Calu3 (cell line): ENCODE data around the gene BMP8A. TPM values are rescaled to one million over a fixed set of nuclear protein-coding genes. Genes with fewer than 3 reads are reported as not detected.

Experiments used
- BruUV-seq: library from RNA; stranded (reverse); fragments of 400-500 nt; replicated peaks from 2 replicates; lab custom pipeline; 2021; lab: Mats Ljungman, UMichigan
- CTCF ChIA-PET: fragments of 300-600 bp; sonication (Branson Sonifier 250); formaldehyde crosslinking; loops from one replicate; lab custom pipeline; 2022; ENCODE audit warnings: antibody characterized with exemption; lab: Charles Lee
- DNase-seq: peaks from one replicate; pipeline ENCODE4 v3.0.0; 2022
- H3K27ac Mint-ChIP-seq: one replicate; pipeline ENCODE4 v1.8.0; 2022; ENCODE audit warnings: mixed read lengths; ENCODE audit not compliant: unreplicated experiment
- H3K27me3 Mint-ChIP-seq: one replicate; pipeline ENCODE4 v1.8.0; 2022; ENCODE audit warnings: mixed read lengths; ENCODE audit not compliant: unreplicated experiment
- H3K36me3 Mint-ChIP-seq: one replicate; pipeline ENCODE4 v1.8.0; 2022; ENCODE audit warnings: mild to moderate bottlenecking, moderate library complexity, mixed read lengths; ENCODE audit not compliant: insufficient read depth, unreplicated experiment
- H3K4me1 Mint-ChIP-seq: one replicate; pipeline ENCODE4 v1.8.0; 2022; ENCODE audit warnings: mild to moderate bottlenecking, low read depth, mixed read lengths; ENCODE audit not compliant: unreplicated experiment
- H3K4me3 Mint-ChIP-seq: one replicate; pipeline ENCODE4 v1.8.0; 2022; ENCODE audit warnings: mild to moderate bottlenecking, low read depth, moderate library complexity, mixed read lengths; ENCODE audit not compliant: unreplicated experiment
- H3K9me3 Mint-ChIP-seq: one replicate; pipeline ENCODE4 v1.8.0; 2022; ENCODE audit warnings: low read depth, mixed read lengths; ENCODE audit not compliant: unreplicated experiment
- intact Hi-C: fragments of 100-400 bp; cut with micrococcal nuclease; formaldehyde crosslinking; loops from one replicate; pipeline ENCODE4 v1.10.0; 2022; ENCODE audit not compliant: unreplicated experiment
- total RNA-seq: library from RNA; stranded (reverse); gene quantifications from 2 replicates; pipeline ENCODE4 v1.2.3, GENCODE V29; 2022
- TF ChIP-seq, protein P1 (sequence below): fragments of 200-600 bp; IDR thresholded peaks from one replicate; pipeline ENCODE4 v1.8.0; 2022; ENCODE audit warnings: antibody characterized with exemption; ENCODE audit not compliant: unreplicated experiment

Gene BMP8A
- total RNA-seq, 1 experiment from 2014 or later = 0.40 TPM

DNA sequence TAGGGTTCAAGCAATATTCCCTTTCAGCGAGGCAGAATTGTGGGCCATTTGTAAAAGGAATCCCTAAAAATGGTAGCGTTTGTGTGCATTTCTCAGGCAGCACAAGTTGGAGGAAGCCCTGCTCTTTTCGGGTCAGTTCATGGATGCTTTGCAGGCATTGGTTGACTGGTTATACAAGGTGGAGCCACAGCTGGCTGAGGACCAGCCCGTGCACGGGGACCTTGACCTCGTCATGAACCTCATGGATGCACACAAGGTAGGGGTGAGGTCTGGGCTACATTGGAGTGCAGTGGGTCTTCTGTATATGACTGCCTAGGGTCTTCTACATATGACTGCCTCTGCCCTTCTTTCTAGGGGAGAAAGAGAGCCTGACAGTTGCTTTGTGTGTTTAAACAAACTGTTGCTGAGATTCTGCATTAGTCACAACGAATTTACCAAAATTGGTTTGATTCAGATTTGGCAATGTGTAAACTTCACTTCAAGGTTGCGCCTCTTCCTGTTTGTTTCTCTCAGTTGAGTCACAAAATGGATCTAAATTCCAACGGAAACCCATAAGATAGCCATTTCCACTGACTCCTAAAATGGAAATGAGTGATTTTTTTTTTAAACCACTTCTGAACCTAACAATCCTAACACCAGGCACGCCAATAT, 40.4 kb upstream of the BMP8A start:
- TF ChIP-seq, protein P1, sequence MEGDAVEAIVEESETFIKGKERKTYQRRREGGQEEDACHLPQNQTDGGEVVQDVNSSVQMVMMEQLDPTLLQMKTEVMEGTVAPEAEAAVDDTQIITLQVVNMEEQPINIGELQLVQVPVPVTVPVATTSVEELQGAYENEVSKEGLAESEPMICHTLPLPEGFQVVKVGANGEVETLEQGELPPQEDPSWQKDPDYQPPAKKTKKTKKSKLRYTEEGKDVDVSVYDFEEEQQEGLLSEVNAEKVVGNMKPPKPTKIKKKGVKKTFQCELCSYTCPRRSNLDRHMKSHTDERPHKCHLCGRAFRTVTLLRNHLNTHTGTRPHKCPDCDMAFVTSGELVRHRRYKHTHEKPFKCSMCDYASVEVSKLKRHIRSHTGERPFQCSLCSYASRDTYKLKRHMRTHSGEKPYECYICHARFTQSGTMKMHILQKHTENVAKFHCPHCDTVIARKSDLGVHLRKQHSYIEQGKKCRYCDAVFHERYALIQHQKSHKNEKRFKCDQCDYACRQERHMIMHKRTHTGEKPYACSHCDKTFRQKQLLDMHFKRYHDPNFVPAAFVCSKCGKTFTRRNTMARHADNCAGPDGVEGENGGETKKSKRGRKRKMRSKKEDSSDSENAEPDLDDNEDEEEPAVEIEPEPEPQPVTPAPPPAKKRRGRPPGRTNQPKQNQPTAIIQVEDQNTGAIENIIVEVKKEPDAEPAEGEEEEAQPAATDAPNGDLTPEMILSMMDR = no peak
- no peak for DNase-seq
- peaks cover 95% of the 10 kb centered on the region for H3K36me3 Mint-ChIP-seq
- H3K27ac Mint-ChIP-seq = no peak overlapping the region
- intact Hi-C loops = no loop called here
- no peaks in the 10 kb centered on the region for H3K27me3 Mint-ChIP-seq
- no peaks in the 10 kb centered on the region for H3K9me3 Mint-ChIP-seq
- BruUV-seq = no TSS peak
- H3K4me3 Mint-ChIP-seq = no peak overlapping the region
- CTCF ChIA-PET = no interaction called here
- no peaks in the 10 kb centered on the region for H3K4me1 Mint-ChIP-seq

- TF ChIP-seq, protein P1 = no peak
- no peak for DNase-seq
- Mint-ChIP-seq H3K27ac (peak overlapping the region; percentile 47), H3K36me3 (peaks cover 97% of the 10 kb centered on the region), H3K4me1 (no peaks in the 10 kb centered on the region), H3K9me3 (no peaks in the 10 kb centered on the region), H3K27me3 (no peaks in the 10 kb centered on the region), H3K4me3 (no peak overlapping the region)
- CTCF ChIA-PET = no interaction called here
- intact Hi-C loops = no loop called here
- BruUV-seq = no TSS peak
Measured at GRCh38 chr1:39452081-39452480, 39.4 kb upstream of the BMP8A start.

GRCh38 chr1:39452540-39452939, 38.9 kb upstream of the BMP8A start:
- peaks cover 97% of the 10 kb centered on the region for H3K36me3 Mint-ChIP-seq
- no peaks in the 10 kb centered on the region for H3K4me1 Mint-ChIP-seq
- CTCF ChIA-PET = no interaction called here
- H3K27ac Mint-ChIP-seq = no peak overlapping the region
- DNase-seq = no peak
- no peaks in the 10 kb centered on the region for H3K27me3 Mint-ChIP-seq
- intact Hi-C loops = no loop called here
- no peak overlapping the region for H3K4me3 Mint-ChIP-seq
- TF ChIP-seq, protein P1 = no peak
- no TSS peak for BruUV-seq
- no peaks in the 10 kb centered on the region for H3K9me3 Mint-ChIP-seq

GRCh38 chr1:39453603-39454002, 37.8 kb upstream of the BMP8A start:
- Mint-ChIP-seq H3K27me3 (no peaks in the 10 kb centered on the region), H3K36me3 (peaks cover 97% of the 10 kb centered on the region), H3K9me3 (no peaks in the 10 kb centered on the region), H3K4me3 (no peak overlapping the region), H3K4me1 (no peaks in the 10 kb centered on the region), H3K27ac (no peak overlapping the region)
- TF ChIP-seq, protein P1 = no peak
- intact Hi-C loops = no loop called here
- no peak for DNase-seq
- no TSS peak for BruUV-seq
- CTCF ChIA-PET = no interaction called here
